HFFc6 (cell line): ENCODE data around the gene TEX44. TPM values are rescaled to one million over a fixed set of nuclear protein-coding genes. Genes with fewer than 3 reads are reported as not detected.
"Not testable (repeated sequence)": the region's sequence is repeated elsewhere in the genome, so short reads cannot be mapped to it uniquely, and the experiment has no call there.

Source experiments
- DNase-seq: peaks from one replicate; pipeline ENCODE4 v3.0.0-alpha.2; 2018
- H3K27ac Mint-ChIP-seq: 2 replicates; pipeline ENCODE4 v1.8.0; 2020; ENCODE audit warnings: mild to moderate bottlenecking, mixed read lengths
- H3K27me3 Mint-ChIP-seq: 2 replicates; pipeline ENCODE4 v1.8.0; 2021; ENCODE audit warnings: mild to moderate bottlenecking, moderate library complexity, mixed read lengths; ENCODE audit not compliant: insufficient read depth
- H3K36me3 Mint-ChIP-seq: 2 replicates; pipeline ENCODE4 v1.8.0; 2021; ENCODE audit warnings: low read depth, mixed read lengths
- H3K4me1 Mint-ChIP-seq: 2 replicates; pipeline ENCODE4 v1.8.0; 2020; ENCODE audit warnings: low read depth, mixed read lengths
- H3K4me3 Mint-ChIP-seq: 2 replicates; pipeline ENCODE4 v1.8.0; 2020; ENCODE audit warnings: mild to moderate bottlenecking, moderate library complexity, mixed read lengths
- H3K9me3 Mint-ChIP-seq: 2 replicates; pipeline ENCODE4 v1.8.0; 2020; ENCODE audit warnings: mild to moderate bottlenecking, mixed read lengths
- total RNA-seq, 6 experiments: library from RNA; stranded (reverse); fragmentation: NEBNext Ultra II Directional; extraction: Animal tissue kit (Norgen Biotek cat#: 25700); gene quantifications; 2 replicates in 1 of 6; 3 replicates in 5 of 6; pipeline ENCODE4 v1.2.3, GENCODE V29; 2021
- TF ChIP-seq, protein P1 (sequence below): fragments of 200-600 bp; sonication (generic); IDR thresholded peaks from 2 replicates; pipeline ENCODE4 v1.5.0; 2021; ENCODE audit warnings: antibody characterized with exemption, mild to moderate bottlenecking

TEX44 gene
- total RNA-seq, 6 experiments from 2014 or later, result not detected

DNA sequence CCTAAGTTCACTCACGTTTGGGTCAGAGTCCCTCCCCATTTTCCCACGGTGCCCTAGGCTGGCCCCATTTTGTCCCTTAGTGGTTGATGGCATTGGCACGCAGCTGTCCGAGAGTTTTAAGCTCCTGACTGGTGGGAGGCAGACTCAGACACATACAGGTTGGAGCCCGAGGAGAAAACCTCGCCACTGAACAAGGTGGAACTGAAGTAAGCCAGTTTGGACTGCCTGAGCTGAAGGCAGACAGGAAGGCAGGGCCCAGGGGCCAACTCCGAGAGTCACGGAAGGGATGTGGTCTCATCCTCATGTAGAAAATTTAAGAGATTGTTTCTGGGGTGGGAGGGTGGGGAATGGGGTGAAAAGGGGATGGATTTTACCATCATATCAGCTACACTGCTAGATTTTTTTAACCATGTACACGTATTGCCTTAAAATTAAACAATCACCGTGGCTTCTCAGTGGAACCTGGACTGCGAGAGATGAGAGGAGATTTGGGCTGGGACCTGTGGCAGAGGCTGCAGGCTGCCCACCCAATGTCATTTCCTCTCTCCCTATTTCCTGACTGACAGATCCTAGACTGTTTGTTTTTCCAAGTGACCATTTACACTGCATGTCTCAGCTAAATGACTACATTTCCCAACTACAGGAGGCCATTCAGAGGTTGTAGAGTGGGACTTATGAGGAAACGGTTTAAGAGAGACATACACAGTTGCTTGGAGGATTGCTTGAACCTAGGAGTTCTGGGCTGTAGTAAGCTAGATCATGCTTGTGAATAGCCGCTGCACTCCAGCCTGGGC lies 43.0 kb upstream of the TEX44 start:
- H3K4me3 Mint-ChIP-seq, result no peak overlapping the region
- peaks cover 21% of the 10 kb centered on the region for H3K9me3 Mint-ChIP-seq
- TF ChIP-seq, protein P1, sequence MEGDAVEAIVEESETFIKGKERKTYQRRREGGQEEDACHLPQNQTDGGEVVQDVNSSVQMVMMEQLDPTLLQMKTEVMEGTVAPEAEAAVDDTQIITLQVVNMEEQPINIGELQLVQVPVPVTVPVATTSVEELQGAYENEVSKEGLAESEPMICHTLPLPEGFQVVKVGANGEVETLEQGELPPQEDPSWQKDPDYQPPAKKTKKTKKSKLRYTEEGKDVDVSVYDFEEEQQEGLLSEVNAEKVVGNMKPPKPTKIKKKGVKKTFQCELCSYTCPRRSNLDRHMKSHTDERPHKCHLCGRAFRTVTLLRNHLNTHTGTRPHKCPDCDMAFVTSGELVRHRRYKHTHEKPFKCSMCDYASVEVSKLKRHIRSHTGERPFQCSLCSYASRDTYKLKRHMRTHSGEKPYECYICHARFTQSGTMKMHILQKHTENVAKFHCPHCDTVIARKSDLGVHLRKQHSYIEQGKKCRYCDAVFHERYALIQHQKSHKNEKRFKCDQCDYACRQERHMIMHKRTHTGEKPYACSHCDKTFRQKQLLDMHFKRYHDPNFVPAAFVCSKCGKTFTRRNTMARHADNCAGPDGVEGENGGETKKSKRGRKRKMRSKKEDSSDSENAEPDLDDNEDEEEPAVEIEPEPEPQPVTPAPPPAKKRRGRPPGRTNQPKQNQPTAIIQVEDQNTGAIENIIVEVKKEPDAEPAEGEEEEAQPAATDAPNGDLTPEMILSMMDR, result no peak
- H3K27me3 Mint-ChIP-seq, result peaks cover 20% of the 10 kb centered on the region
- H3K36me3 Mint-ChIP-seq, result peaks cover 12% of the 10 kb centered on the region
- H3K27ac Mint-ChIP-seq, result no peak overlapping the region
- DNase-seq, result no peak
- H3K4me1 Mint-ChIP-seq, result peaks cover 18% of the 10 kb centered on the region

DNA sequence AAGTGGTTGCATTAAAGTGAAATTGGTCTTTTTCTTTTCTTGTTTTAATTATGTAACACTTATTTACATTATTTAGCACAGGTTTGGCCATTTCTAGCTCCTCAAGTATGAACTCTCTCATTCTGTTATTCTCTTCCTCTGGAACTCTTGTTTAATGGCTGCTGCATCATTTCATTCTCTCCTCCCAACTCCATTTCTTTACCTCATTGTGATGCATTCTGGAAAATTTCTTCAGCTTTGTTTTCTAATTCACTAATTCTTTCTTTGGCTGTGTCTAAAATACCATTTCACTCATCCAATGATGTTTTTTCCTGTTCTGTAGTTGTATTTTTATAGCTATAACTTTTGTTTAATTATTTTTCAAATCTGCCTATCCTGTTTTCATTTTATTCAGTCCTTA lies 39.9 kb upstream of the TEX44 start:
- H3K4me1 Mint-ChIP-seq, result peaks cover 12% of the 10 kb centered on the region
- no peak overlapping the region for H3K27ac Mint-ChIP-seq
- TF ChIP-seq, protein P1, result no peak
- no peak overlapping the region for H3K4me3 Mint-ChIP-seq
- DNase-seq, result no peak
- H3K27me3 Mint-ChIP-seq, result peaks cover 18% of the 10 kb centered on the region
- peaks cover 23% of the 10 kb centered on the region for H3K9me3 Mint-ChIP-seq
- peaks cover 12% of the 10 kb centered on the region for H3K36me3 Mint-ChIP-seq

DNA sequence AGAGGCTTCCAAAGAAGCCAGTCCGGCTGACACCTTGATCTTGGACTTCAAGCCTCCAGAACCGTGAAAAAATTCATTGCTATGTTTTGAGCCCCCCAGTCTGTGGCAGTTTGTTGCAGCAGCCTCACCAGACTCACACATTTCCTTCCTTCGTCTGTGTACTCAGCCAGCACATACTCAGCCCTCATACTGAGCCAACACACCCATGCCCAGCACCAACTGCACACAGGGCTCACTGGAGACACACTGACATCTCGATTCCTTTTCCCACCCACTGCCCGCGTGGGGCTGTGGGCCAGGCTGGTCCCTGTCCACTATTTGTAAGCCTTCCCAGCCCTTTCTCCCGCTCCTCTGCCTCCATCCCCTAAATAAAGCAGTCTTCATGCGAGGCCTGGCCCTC lies 38.3 kb upstream of the TEX44 start:
- peaks cover 12% of the 10 kb centered on the region for H3K4me1 Mint-ChIP-seq
- H3K4me3 Mint-ChIP-seq, result peak overlapping the region; percentile 87; the same call in 1 of the 2 replicates
- H3K27ac Mint-ChIP-seq, result peak overlapping the region; percentile 67; the same call in 1 of the 2 replicates
- H3K36me3 Mint-ChIP-seq, result peaks cover 12% of the 10 kb centered on the region
- TF ChIP-seq, protein P1, result no peak
- H3K27me3 Mint-ChIP-seq, result peaks cover 14% of the 10 kb centered on the region
- no peak for DNase-seq
- peaks cover 23% of the 10 kb centered on the region for H3K9me3 Mint-ChIP-seq

DNA sequence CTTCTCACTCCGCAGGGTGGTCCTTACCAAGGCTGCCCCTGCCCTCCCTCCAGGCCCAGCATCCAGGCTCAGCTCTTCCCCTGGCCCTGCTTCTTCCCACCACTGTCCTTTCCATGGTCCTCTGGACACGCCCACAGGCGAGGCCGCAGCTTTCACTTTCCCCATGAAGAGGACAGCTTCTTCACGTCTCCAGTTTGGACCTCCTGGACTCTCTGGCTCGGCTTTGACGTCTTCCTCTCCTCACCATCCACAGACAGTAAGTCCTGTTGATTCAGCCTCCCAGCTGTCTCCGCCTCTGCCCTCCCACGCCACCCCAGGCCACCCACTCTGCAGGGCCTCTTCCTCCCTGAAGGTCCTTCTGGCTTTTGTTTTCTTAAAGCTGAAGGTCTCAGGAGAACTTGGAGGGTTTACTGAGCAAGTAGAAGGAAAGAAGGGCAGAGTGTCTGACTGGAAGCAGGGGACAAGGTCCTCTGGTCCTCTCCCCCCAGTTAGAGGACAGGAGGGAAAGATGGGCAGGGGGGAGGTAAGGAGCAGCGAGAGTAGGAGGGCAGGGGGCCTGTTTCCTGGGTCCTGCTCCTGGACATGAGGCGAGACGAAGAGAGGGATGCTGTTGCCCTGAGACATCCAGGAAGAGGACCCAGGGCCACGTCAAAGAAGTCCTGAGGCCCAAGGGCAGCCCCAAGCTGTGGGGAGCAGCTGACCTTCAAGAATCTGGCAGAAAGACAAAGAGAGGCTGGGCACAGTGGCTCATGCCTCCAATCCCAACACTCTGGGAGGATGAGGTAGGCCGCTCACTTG lies 37.7 kb upstream of the TEX44 start:
- no peak for DNase-seq
- Mint-ChIP-seq H3K9me3 (peaks cover 23% of the 10 kb centered on the region), H3K27me3 (peaks cover 11% of the 10 kb centered on the region), H3K36me3 (peaks cover 12% of the 10 kb centered on the region), H3K27ac (peak overlapping the region; percentile 67), H3K4me1 (peaks cover 12% of the 10 kb centered on the region), H3K4me3 (peak overlapping the region; percentile 87)
- TF ChIP-seq, protein P1, result no peak

DNA sequence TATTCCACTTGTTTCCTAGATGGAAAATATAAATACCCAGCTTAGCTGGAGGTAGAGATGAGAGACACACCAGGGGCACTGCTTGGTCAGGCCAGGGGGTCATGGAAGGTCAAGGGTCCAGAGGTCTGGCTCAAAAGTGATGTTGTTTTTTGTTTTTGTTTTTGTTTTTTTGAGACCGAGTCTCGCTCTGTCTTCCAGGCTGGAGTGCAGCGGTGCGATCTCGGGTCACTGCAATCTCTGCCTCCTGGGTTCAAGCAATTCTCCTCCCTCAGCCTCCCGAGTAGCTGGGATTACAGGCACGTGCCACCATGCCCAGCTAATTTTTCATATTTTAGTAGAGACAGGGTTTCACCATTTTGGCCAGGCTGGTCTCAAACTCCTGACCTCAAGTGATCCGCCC lies 36.2 kb upstream of the TEX44 start:
- not testable (repeated sequence) for H3K27me3 Mint-ChIP-seq, DNase-seq, H3K4me3 Mint-ChIP-seq, H3K27ac Mint-ChIP-seq
- Mint-ChIP-seq H3K4me1 (peaks cover 12% of the 10 kb centered on the region), H3K36me3 (peaks cover 12% of the 10 kb centered on the region), H3K9me3 (peaks cover 19% of the 10 kb centered on the region)

DNA sequence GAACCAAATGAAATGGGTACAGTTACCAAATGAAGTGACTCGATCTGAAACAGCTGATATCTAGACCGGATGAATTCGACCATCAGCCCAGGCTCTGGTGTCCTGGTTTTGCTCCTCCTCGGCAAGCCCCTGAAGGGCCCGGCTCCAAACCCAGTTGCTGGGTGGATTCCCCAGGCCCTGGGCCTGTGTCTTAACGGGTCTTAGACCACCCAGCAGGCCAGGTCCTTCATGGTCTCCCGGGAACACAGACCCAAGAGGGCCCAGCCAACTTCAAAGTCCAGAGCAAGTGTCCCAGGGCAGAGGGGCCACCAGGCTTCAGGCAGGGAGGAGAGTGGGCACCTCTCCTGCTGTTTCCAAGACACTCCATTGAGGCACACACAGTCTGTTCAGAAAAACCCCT lies 35.7 kb upstream of the TEX44 start:
- Mint-ChIP-seq H3K36me3 (peaks cover 12% of the 10 kb centered on the region), H3K4me3 (no peak overlapping the region), H3K9me3 (peaks cover 18% of the 10 kb centered on the region), H3K4me1 (peaks cover 12% of the 10 kb centered on the region), H3K27ac (no peak overlapping the region), H3K27me3 (peaks cover 5% of the 10 kb centered on the region)
- TF ChIP-seq, protein P1, result no peak
- DNase-seq, result no peak
